ENCODE results near the gene HOXD12. TPM values are rescaled to one million over a fixed set of nuclear protein-coding genes. Genes with fewer than 3 reads are reported as not detected.
A peak's percentile ranks its signal among the peaks of the same experiment; 100 is the strongest.

Gene HOXD12
- total and polyA plus RNA-seq, 2 donors (not counting 1 experiment from before 2014, with no cell fraction given) = not detected

- peaks cover 90% of the 10 kb centered on the region for H3K27me3 ChIP-seq (ENCODE audit: control insufficient read depth, insufficient read depth, low read length)
- TF ChIP-seq, protein P1, sequence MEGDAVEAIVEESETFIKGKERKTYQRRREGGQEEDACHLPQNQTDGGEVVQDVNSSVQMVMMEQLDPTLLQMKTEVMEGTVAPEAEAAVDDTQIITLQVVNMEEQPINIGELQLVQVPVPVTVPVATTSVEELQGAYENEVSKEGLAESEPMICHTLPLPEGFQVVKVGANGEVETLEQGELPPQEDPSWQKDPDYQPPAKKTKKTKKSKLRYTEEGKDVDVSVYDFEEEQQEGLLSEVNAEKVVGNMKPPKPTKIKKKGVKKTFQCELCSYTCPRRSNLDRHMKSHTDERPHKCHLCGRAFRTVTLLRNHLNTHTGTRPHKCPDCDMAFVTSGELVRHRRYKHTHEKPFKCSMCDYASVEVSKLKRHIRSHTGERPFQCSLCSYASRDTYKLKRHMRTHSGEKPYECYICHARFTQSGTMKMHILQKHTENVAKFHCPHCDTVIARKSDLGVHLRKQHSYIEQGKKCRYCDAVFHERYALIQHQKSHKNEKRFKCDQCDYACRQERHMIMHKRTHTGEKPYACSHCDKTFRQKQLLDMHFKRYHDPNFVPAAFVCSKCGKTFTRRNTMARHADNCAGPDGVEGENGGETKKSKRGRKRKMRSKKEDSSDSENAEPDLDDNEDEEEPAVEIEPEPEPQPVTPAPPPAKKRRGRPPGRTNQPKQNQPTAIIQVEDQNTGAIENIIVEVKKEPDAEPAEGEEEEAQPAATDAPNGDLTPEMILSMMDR (conservative IDR thresholded peaks at IDR 0.05 in 1 of 2, IDR thresholded peaks at IDR 0.05 in 1 of 2; ENCODE audit: low read depth in 1 of 2, low read length in 2 of 2) = no peak
- peak; percentile 9 for TF ChIP-seq EZH2 (IDR thresholded peaks at IDR 0.05; ENCODE audit: low read length, missing control alignments)
Observed at GRCh38 chr2:176100547-176101140, 1.0 kb downstream of the HOXD12 start.

GRCh38 chr2:176101216-176101830 is 1.7 kb downstream of the HOXD12 start:
- H3K4me1 ChIP-seq (ENCODE audit: control insufficient read depth, extremely low read depth, insufficient read depth, low read length) = no peaks in the 10 kb centered on the region
- H3K4me3 ChIP-seq (replicated peaks in 1 of 4; ENCODE audit: control extremely low read depth in 1 of 4, insufficient read depth in 1 of 4, low read depth in 3 of 4, low read length in 4 of 4) = no peak overlapping the region
- no peak overlapping the region for H3K27ac ChIP-seq (ENCODE audit: insufficient read depth, low read length)
- peaks cover 93% of the 10 kb centered on the region for H3K27me3 ChIP-seq (ENCODE audit: control insufficient read depth, insufficient read depth, low read length)
- no peaks in the 10 kb centered on the region for H3K9me3 ChIP-seq (ENCODE audit: control insufficient read depth, insufficient read depth, low read depth, low read length)
- H3K9ac ChIP-seq (ENCODE audit: insufficient read depth, low read length) = no peak overlapping the region
- H2AFZ ChIP-seq (ENCODE audit: low read length) = no peak overlapping the region
- DNase-seq (ENCODE audit: low read depth in 2 of 2) = no peak
- no peaks in the 10 kb centered on the region for H3K79me2 ChIP-seq (ENCODE audit: control insufficient read depth, insufficient read depth, low read length)
- H4K20me1 ChIP-seq (ENCODE audit: control insufficient read depth, extremely low read depth, insufficient read depth, low read length) = no peaks in the 10 kb centered on the region
- H3K4me2 ChIP-seq (ENCODE audit: extremely low read depth, insufficient read depth, low read length) = no peak overlapping the region
- no peaks in the 10 kb centered on the region for H3K36me3 ChIP-seq (ENCODE audit: control insufficient read depth, insufficient read depth, low read length)
- TF ChIP-seq, protein P1 (conservative IDR thresholded peaks at IDR 0.05 in 1 of 2, IDR thresholded peaks at IDR 0.05 in 1 of 2; ENCODE audit: low read depth in 1 of 2, low read length in 2 of 2) = no peak
- no peak for TF ChIP-seq EZH2 (IDR thresholded peaks at IDR 0.05; ENCODE audit: low read length, missing control alignments)

More at GRCh38 chr2:176100547-176101140, 1.0 kb downstream of the HOXD12 start:
- Histone ChIP-seq H3K4me2 (ENCODE audit: extremely low read depth, insufficient read depth, low read length) (no peak overlapping the region), H3K27ac (ENCODE audit: insufficient read depth, low read length) (no peak overlapping the region), H2AFZ (ENCODE audit: low read length) (no peak overlapping the region), H3K9ac (ENCODE audit: insufficient read depth, low read length) (no peak overlapping the region), H3K9me3 (ENCODE audit: control insufficient read depth, insufficient read depth, low read depth, low read length) (no peaks in the 10 kb centered on the region), H3K36me3 (ENCODE audit: control insufficient read depth, insufficient read depth, low read length) (no peaks in the 10 kb centered on the region), H3K79me2 (ENCODE audit: control insufficient read depth, insufficient read depth, low read length) (no peaks in the 10 kb centered on the region), H4K20me1 (ENCODE audit: control insufficient read depth, extremely low read depth, insufficient read depth, low read length) (no peaks in the 10 kb centered on the region), H3K4me3 (replicated peaks in 1 of 4; ENCODE audit: control extremely low read depth in 1 of 4, insufficient read depth in 1 of 4, low read depth in 3 of 4, low read length in 4 of 4) (no peak overlapping the region), H3K4me1 (ENCODE audit: control insufficient read depth, extremely low read depth, insufficient read depth, low read length) (no peaks in the 10 kb centered on the region)
- DNase-seq (ENCODE audit: low read depth in 2 of 2) = no peak

- H3K4me3 ChIP-seq (replicated peaks in 1 of 4; ENCODE audit: control extremely low read depth in 1 of 4, insufficient read depth in 1 of 4, low read depth in 3 of 4, low read length in 4 of 4) = no peak overlapping the region
- H3K79me2 ChIP-seq (ENCODE audit: control insufficient read depth, insufficient read depth, low read length) = no peaks in the 10 kb centered on the region
- no peaks in the 10 kb centered on the region for H3K36me3 ChIP-seq (ENCODE audit: control insufficient read depth, insufficient read depth, low read length)
- no peak overlapping the region for H3K27ac ChIP-seq (ENCODE audit: insufficient read depth, low read length)
- no peaks in the 10 kb centered on the region for H4K20me1 ChIP-seq (ENCODE audit: control insufficient read depth, extremely low read depth, insufficient read depth, low read length)
- peaks cover 89% of the 10 kb centered on the region for H3K27me3 ChIP-seq (ENCODE audit: control insufficient read depth, insufficient read depth, low read length)
- no peak overlapping the region for H2AFZ ChIP-seq (ENCODE audit: low read length)
- no peak overlapping the region for H3K9ac ChIP-seq (ENCODE audit: insufficient read depth, low read length)
- no peak for TF ChIP-seq EZH2 (IDR thresholded peaks at IDR 0.05; ENCODE audit: low read length, missing control alignments)
- TF ChIP-seq, protein P1 (conservative IDR thresholded peaks at IDR 0.05 in 1 of 2, IDR thresholded peaks at IDR 0.05 in 1 of 2; ENCODE audit: low read depth in 1 of 2, low read length in 2 of 2) = no peak
- H3K4me1 ChIP-seq (ENCODE audit: control insufficient read depth, extremely low read depth, insufficient read depth, low read length) = no peaks in the 10 kb centered on the region
- H3K9me3 ChIP-seq (ENCODE audit: control insufficient read depth, insufficient read depth, low read depth, low read length) = no peaks in the 10 kb centered on the region
- DNase-seq (ENCODE audit: low read depth in 2 of 2) = no peak
- H3K4me2 ChIP-seq (ENCODE audit: extremely low read depth, insufficient read depth, low read length) = no peak overlapping the region
Observed at GRCh38 chr2:176101842-176102241, 2.2 kb downstream of the HOXD12 start.

All from fibroblast of lung (primary cell).